Measurements from ENCODE around the gene PI4KA. TPM values are rescaled to one million over a fixed set of nuclear protein-coding genes. Genes with fewer than 3 reads are reported as not detected.

Gene PI4KA
- total RNA-seq, 2 experiments from 2014 or later: 84.5 to 99.6 TPM

DNA sequence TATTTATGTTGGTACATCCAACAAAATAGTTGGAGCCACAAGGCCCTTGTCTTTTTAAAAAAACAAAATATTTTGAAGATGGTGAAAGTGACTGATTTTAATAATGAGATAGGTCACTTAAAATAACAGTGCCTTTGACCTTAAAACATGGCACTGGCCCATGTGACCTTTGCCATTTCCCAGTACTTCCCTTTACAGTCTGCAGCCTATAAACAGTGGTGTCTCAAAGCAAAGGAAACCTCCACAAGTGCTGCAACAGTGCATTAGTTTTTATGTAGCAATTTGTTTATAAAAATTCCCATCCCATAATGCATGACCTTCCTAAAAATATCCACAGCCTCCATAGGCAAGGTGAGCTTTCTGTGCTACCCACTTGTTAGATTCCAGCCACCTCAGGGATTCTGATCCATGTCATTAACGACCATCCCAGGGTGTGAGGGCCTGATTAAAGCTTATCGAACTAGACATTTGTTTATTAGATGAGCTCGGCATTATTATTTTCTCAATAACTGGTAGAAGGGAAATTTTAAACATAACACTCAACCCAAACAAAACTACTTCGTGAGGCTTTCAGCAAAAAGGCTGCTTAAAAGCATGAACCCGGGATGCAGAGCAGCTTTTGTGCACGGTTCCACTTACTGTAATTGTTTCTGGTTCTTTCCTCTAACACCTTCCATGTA lies 30.6 kb upstream of the PI4KA start:
- no peak for ATAC-seq
- Mint-ChIP-seq H3K27ac (no peak overlapping the region), H3K9me3 (ENCODE audit: low read depth) (no peaks in the 10 kb centered on the region), H3K4me1 (no peaks in the 10 kb centered on the region), H3K36me3 (peaks cover 20% of the 10 kb centered on the region), H3K4me3 (no peak overlapping the region), H3K27me3 (no peaks in the 10 kb centered on the region)
- no peak for DNase-seq
- CTCF ChIA-PET: no interaction called here

DNA sequence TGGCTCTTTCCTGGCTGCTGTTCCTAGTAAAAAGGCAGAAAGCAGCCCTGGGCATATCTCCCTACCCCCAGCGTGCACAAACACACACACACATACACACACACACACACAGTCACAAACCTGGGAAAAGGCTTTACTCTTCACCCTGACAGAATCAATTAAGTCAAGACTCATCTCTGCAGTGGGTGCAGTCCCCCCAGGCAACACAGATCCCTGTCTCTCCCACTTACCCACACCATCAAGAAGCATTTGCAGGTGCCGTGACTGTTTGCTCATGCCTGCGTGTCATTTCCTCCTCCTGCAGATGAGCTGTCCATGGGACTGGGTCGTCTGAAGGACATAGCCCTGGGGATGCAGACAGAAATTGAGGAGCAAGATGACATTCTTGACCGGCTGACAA lies 28.8 kb upstream of the PI4KA start:
- peaks cover 23% of the 10 kb centered on the region for H3K36me3 Mint-ChIP-seq

DNA sequence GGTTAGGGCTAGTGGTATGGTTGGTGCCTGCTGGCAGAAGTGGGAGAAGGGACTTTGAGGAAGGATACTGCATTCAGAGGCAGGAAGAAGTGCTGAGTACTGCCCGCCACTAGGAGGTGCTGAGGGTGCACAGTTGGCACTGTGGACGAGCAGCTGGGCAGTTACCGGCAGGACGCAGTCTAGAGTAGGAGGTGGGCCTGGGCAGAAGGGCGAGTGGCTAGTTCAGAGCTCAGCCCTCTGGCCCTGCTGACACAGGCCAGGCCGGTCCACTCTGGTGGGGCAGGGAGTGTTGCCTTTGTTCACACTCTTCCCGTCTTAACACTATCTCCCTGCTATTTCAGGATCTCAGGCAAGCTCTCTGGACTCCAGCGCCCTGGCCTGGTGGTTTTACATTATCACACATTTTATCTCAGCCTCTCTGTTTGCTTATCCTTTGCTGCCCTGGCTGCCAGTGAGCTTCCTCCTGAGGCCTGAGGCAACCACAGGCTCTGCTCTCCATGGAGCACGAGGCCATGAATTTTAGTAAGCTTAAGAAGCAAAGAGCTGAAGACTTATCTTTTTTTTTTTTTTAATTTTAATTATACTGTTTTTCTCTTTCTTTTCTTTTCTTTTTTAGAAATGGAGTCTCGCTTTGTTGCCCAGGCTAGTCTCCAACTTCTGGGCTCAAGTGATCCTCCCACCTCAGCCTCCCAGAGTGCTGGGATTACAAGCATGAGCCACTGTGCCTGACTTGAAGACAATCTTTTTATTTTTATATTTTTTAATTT lies 27.1 kb upstream of the PI4KA start:
- H3K4me1 Mint-ChIP-seq: no peaks in the 10 kb centered on the region
- peaks cover 26% of the 10 kb centered on the region for H3K36me3 Mint-ChIP-seq
- no peak overlapping the region for H3K4me3 Mint-ChIP-seq

More for the DNA sequence above, 28.8 kb upstream of the PI4KA start:
- CTCF ChIA-PET: no interaction called here
- Mint-ChIP-seq H3K4me3 (no peak overlapping the region), H3K27me3 (no peaks in the 10 kb centered on the region), H3K4me1 (no peaks in the 10 kb centered on the region), H3K27ac (no peak overlapping the region), H3K9me3 (ENCODE audit: low read depth) (no peaks in the 10 kb centered on the region)
- ATAC-seq (no peak), DNase-seq (no peak)

DNA sequence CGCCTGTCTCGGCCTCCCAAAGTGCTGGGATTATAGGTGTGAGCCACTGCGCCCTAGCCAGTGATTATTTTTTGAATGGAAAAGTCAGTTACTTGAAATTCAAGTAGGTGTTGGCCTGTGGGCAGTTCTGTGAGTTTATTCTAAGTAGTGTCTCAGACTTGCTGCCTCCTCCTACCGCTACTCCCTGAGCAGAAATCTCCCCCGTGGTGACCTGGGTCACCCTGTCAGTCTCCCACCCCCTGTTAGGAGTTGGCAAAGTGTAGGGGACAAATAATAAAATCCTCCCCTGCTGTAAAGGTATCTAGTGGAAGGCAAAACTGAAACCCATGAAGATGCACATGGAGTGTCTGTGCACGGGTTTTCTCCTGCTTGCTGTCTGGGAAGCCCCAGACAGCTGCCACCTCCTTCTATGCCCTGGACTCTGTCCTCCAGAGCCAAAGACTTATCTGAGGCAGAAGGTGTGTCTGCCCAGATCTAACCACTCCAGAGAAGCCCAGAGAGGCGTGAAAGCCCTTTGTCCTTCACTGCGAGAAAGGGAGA lies 26.5 kb upstream of the PI4KA start:
- Mint-ChIP-seq H3K27me3 (no peaks in the 10 kb centered on the region), H3K4me1 (no peaks in the 10 kb centered on the region), H3K9me3 (ENCODE audit: low read depth) (no peaks in the 10 kb centered on the region), H3K4me3 (no peak overlapping the region), H3K27ac (no peak overlapping the region), H3K36me3 (peaks cover 26% of the 10 kb centered on the region)
- CTCF ChIA-PET: interaction anchor here (1.2 to 1.6 kb wide), 3 partner anchors 10 to 36 kb away, joined by 3 to 6 read pairs (median 4); no protein-coding TSS in a partner anchor
- ATAC-seq (no peak), DNase-seq (no peak)

More for the DNA sequence above, 27.1 kb upstream of the PI4KA start:
- CTCF ChIA-PET: interaction anchor here (0.8 to 1.6 kb wide), 6 partner anchors 9 to 76 kb away, joined by 3 to 6 read pairs (median 4); no protein-coding TSS in a partner anchor
- ATAC-seq (peak; percentile 78), DNase-seq (peak; percentile 58)
- H3K27me3 Mint-ChIP-seq: no peaks in the 10 kb centered on the region
- no peak overlapping the region for H3K27ac Mint-ChIP-seq
- H3K9me3 Mint-ChIP-seq (ENCODE audit: low read depth): no peaks in the 10 kb centered on the region

DNA sequence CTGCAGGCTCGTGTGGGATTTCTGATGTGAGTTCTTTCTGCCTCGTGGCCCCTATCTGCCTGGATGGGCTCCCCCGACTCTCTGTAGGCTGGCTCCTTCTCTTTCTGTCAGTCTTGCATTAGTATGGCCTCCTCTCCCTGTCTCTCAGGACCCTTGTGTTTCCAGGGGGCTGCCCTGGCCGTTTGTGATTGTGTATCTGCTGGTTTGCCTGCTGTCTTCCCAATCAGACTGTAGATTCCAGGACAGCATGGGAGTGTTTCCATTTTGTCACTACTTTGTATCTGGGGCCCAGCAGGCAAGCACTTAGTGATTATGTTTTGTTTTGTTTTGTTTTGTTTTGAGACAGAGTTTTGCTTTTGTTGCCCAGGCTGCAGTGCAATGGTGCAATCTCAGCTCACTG lies 25.8 kb upstream of the PI4KA start:
- no peaks in the 10 kb centered on the region for H3K9me3 Mint-ChIP-seq (ENCODE audit: low read depth)
- CTCF ChIA-PET: no interaction called here
- peaks cover 21% of the 10 kb centered on the region for H3K36me3 Mint-ChIP-seq
- no peak overlapping the region for H3K4me3 Mint-ChIP-seq
- H3K27me3 Mint-ChIP-seq: no peaks in the 10 kb centered on the region
- ATAC-seq (no peak), DNase-seq (no peak)
- H3K4me1 Mint-ChIP-seq: no peaks in the 10 kb centered on the region
- no peak overlapping the region for H3K27ac Mint-ChIP-seq

DNA sequence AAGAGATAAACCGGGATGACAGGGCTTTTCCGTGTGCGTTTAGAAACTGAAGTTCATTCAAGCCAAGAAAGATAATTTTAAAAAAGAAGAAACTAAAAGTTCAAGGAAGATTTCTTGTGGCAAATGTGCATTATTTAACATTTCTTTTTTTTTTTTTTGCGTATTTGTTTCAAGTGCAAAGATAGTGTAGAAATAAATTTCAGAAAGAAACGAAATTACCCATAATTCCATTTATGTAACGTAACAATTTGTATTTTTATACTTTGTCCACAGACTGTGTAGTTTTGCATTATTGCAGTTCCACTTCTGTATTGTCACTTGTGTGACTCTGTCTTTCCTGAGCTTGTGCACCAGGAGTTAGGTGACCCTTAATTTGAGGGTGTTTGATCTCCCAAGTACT lies 24.2 kb upstream of the PI4KA start:
- Mint-ChIP-seq H3K4me1 (no peaks in the 10 kb centered on the region), H3K9me3 (ENCODE audit: low read depth) (no peaks in the 10 kb centered on the region), H3K36me3 (peaks cover 14% of the 10 kb centered on the region), H3K4me3 (no peak overlapping the region), H3K27ac (no peak overlapping the region), H3K27me3 (no peaks in the 10 kb centered on the region)
- CTCF ChIA-PET: no interaction called here
- no peak for DNase-seq
- ATAC-seq: no peak

DNA sequence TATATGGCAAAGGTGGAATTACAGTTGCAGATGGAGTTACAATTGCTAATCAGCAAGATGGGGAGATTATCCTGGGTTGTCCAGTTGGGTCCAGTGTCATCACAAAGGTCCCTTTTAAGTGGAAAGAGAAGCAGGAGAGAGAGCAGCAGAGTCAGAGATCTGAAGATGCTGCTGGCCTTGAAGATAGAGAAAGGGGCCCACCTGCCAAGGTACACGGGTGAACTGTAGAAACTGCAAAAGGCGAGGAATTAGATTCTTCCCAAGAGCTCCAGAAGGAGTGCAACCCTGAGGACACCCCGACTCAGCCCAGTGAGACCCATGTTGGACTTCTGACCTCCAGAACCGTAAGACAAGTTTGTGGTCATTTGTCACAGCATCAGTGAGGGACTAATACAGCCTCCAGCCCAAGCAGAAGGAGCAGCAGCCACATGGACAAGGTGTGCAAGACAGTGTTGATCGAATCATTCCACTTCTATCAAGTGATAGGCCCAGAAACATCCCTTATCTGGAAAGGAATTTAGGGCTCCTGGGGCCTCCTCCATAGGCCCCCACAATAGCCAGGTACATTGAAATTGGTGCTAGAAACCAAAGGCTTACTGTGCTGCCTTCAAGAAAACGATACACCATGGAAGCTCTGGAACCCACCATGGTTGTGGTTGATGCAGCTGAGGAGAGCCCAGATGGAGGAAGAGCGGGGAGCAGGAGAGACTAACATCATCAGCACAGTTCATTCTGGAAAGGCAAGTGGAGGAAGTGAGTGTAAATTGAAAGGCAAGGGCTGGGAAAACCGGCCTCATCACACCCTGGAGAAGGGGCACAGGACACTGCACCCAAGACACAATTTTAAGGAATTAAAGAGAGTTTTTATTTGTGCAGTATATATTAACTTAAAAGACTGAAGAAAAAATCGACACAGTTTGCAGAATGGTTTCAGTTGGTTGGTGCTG lies 23.5 kb upstream of the PI4KA start:
- Mint-ChIP-seq H3K27ac (no peak overlapping the region), H3K4me1 (no peaks in the 10 kb centered on the region), H3K4me3 (no peak overlapping the region), H3K36me3 (peaks cover 11% of the 10 kb centered on the region), H3K27me3 (no peaks in the 10 kb centered on the region), H3K9me3 (ENCODE audit: low read depth) (no peaks in the 10 kb centered on the region)
- ATAC-seq: no peak
- DNase-seq: no peak
- CTCF ChIA-PET: no interaction called here

DNA sequence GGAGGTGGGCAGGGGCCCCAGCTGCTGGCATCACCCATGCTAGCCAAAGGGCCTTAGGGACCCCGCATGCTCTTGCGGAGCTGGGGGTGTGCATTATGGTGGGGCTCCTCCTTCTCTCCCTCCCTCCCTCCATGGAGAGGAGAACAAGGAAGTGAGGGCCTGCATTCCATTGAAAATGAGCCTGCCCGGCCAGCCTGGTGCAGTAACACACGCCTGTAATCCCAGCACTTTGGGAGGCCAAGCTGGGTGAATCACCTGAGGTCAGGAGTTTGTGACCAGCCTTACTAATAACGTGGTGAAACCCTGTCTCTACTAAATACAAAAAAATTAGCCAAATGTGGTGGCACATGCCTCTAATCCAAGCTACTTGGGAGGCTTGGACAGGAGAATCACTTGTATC lies 22.6 kb upstream of the PI4KA start:
- no peak for ATAC-seq
- H3K36me3 Mint-ChIP-seq: peaks cover 15% of the 10 kb centered on the region
- H3K4me3 Mint-ChIP-seq: no peak overlapping the region
- H3K4me1 Mint-ChIP-seq: no peaks in the 10 kb centered on the region
- CTCF ChIA-PET: no interaction called here
- no peaks in the 10 kb centered on the region for H3K9me3 Mint-ChIP-seq (ENCODE audit: low read depth)
- no peak overlapping the region for H3K27ac Mint-ChIP-seq
- H3K27me3 Mint-ChIP-seq: no peaks in the 10 kb centered on the region
- no peak for DNase-seq

DNA sequence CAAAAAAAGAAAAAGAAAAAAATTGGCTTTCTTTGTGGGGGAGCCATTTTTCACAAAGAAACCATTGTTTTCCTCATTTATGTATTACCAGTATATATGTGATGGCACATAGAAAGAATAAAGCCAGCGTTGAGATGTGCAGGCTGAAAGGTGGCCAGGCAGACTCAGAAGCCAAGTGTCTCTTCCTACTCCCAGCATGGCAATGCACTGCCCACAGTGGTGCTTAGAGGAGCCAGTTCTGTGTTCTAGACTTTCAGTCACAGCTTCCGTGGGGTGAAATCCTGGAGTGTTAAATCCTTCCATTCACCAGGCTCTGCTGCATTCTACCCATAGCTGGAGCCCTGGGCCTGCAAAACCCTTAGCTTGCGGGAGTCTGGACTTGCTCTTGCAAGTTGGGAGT lies 19.1 kb upstream of the PI4KA start:
- Mint-ChIP-seq H3K4me3 (no peak overlapping the region), H3K9me3 (ENCODE audit: low read depth) (no peaks in the 10 kb centered on the region), H3K27me3 (no peaks in the 10 kb centered on the region), H3K4me1 (no peaks in the 10 kb centered on the region), H3K27ac (no peak overlapping the region), H3K36me3 (peaks cover 15% of the 10 kb centered on the region)
- CTCF ChIA-PET: no interaction called here
- no peak for DNase-seq
- ATAC-seq: no peak

DNA sequence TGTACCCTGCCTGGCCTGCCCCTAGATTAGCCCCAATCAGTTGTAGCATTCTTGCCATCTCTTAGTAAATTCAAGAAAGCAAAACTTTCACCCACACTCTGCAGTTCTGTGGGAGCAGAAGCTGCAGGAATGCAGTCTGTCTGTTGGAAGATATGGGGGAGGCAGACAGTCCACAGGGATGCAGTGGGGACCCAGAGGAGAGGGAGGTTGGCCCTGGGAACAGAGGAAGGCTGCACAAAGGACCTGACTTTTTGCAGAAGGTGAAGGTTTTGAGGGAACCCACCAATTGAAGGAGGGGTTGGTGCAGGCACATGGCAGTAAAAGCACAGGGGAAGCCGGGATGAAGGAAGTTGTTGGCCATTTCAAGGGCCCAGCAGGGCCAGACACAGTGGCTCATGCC lies 16.7 kb upstream of the PI4KA start:
- Mint-ChIP-seq H3K9me3 (ENCODE audit: low read depth) (no peaks in the 10 kb centered on the region), H3K36me3 (peaks cover 12% of the 10 kb centered on the region), H3K27me3 (no peaks in the 10 kb centered on the region), H3K4me1 (no peaks in the 10 kb centered on the region), H3K27ac (peak overlapping the region; percentile 8), H3K4me3 (no peak overlapping the region)
- ATAC-seq (no peak), DNase-seq (no peak)
- CTCF ChIA-PET: no interaction called here

DNA sequence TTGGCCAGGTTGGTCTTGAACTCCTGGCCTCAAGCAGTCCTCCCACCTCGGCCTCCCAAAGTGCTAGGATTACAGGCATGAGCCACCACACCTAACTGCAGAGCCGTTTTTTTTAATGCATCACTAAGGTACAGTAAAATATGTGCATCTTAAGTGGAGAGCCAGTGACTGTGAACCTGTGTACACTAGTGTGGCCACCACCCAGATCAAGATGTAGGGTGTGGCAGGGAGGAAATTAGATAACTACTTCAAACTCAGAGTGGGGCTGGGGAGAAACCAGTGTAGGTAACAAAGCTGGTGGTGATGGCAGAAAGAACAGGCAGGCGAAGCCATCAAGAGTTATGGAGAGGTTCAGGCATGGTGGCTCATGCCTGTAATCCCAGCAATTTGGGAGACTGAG lies 14.6 kb upstream of the PI4KA start:
- CTCF ChIA-PET: no interaction called here
- no peak for DNase-seq
- Mint-ChIP-seq H3K36me3 (peaks cover 12% of the 10 kb centered on the region), H3K27me3 (no peaks in the 10 kb centered on the region), H3K27ac (no peak overlapping the region), H3K9me3 (ENCODE audit: low read depth) (no peaks in the 10 kb centered on the region), H3K4me3 (no peak overlapping the region), H3K4me1 (no peaks in the 10 kb centered on the region)
- ATAC-seq: no peak

DNA sequence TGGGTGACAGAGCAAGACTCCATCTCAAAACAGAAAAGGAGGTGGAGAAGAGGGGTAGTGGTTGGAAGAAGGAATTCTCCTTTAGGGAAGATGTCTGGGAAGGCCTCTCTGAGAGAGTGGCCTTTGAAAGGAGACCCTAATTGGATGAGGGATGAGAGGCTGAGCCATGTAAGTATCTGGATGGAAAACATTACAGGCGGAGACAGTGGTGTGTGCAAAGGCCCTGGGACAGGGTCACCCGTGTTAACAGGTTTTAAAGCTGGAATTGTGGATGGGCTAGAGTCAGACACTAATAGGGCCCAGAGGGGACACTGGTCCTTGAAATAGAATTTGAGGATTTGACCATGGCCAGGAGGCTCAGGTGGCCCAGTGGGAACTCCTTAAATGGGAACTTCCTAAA lies 10.6 kb upstream of the PI4KA start:
- Mint-ChIP-seq H3K4me1 (peaks cover 16% of the 10 kb centered on the region), H3K27ac (no peak overlapping the region), H3K4me3 (no peak overlapping the region), H3K9me3 (ENCODE audit: low read depth) (no peaks in the 10 kb centered on the region), H3K27me3 (no peaks in the 10 kb centered on the region), H3K36me3 (peaks cover 5% of the 10 kb centered on the region)
- DNase-seq (no peak), ATAC-seq (no peak)
- CTCF ChIA-PET: no interaction called here
